DOHH2 (cell line): ENCODE data around the gene ATP10B.
"Not testable (repeated sequence)": the region's sequence is repeated elsewhere in the genome, so short reads cannot be mapped to it uniquely, and the experiment has no call there.

ENCODE experiments used
- EZH2phosphoT487 ChIP-seq: fragments of 200-600 bp; sonication (generic); IDR thresholded peaks from 2 replicates; pipeline ENCODE4 v1.6.1; 2017; ENCODE audit warnings: borderline replicate concordance, mild to moderate bottlenecking, antibody characterized with exemption, low read length, moderate library complexity, mixed read lengths
- TF ChIP-seq, protein P1 (sequence below): fragments of 200-600 bp; sonication (generic); IDR thresholded peaks from one replicate; pipeline ENCODE4 v1.5.1; 2014; ENCODE audit warnings: antibody characterized with exemption, mild to moderate bottlenecking, low read depth, low read length; ENCODE audit not compliant: poor library complexity, severe bottlenecking

DNA sequence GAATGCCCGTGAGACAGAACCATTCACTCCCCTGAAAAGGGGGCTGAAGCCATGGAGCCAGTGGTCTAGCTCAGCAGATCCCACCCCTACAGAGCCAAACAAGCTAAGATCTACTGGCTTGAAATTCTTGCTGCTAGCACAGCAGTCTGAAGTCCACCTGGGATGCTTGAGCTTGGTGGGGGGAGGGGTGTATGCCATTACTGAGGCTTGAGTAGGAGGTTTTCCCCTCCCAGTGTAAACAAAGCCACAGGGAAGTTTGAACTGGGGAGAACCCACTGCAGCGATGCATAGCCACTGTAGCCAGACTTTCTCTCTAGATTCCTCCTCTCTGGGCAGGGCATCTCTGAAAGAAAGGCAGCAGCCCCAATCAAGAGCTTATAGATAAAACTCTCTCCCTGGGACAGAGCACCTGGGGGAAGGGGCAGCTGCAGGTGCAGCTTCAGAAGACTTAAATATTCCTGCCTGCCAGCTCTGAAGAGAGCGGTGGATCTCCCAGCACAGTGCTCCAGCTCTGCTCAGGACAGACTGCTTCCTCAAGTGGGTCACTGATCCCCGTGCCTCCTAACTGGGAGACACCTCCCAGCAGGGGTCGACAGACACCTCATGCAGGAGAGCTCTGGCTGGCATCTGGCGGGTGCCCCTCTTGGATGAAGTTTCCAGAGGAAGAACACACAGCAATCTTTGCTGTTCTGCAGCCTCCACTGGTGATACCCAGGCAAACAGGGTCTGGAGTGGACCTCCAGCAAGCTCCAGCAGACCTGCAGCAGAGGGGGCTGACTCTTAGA is 41.4 kb upstream of the ATP10B start:
- TF ChIP-seq EZH2phosphoT487: not testable (repeated sequence)
- TF ChIP-seq, protein P1, sequence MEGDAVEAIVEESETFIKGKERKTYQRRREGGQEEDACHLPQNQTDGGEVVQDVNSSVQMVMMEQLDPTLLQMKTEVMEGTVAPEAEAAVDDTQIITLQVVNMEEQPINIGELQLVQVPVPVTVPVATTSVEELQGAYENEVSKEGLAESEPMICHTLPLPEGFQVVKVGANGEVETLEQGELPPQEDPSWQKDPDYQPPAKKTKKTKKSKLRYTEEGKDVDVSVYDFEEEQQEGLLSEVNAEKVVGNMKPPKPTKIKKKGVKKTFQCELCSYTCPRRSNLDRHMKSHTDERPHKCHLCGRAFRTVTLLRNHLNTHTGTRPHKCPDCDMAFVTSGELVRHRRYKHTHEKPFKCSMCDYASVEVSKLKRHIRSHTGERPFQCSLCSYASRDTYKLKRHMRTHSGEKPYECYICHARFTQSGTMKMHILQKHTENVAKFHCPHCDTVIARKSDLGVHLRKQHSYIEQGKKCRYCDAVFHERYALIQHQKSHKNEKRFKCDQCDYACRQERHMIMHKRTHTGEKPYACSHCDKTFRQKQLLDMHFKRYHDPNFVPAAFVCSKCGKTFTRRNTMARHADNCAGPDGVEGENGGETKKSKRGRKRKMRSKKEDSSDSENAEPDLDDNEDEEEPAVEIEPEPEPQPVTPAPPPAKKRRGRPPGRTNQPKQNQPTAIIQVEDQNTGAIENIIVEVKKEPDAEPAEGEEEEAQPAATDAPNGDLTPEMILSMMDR: not testable (repeated sequence)
